GM21825 (cell line): ENCODE data around the gene EFNB1.

Experiments
- ATAC-seq: cut with Tn5 transposase; IDR thresholded peaks from one replicate; pipeline ENCODE4 v1.9.1; 2021; ENCODE audit warnings: mild to moderate bottlenecking, moderate library complexity; ENCODE audit not compliant: unreplicated experiment

Gene EFNB1

DNA sequence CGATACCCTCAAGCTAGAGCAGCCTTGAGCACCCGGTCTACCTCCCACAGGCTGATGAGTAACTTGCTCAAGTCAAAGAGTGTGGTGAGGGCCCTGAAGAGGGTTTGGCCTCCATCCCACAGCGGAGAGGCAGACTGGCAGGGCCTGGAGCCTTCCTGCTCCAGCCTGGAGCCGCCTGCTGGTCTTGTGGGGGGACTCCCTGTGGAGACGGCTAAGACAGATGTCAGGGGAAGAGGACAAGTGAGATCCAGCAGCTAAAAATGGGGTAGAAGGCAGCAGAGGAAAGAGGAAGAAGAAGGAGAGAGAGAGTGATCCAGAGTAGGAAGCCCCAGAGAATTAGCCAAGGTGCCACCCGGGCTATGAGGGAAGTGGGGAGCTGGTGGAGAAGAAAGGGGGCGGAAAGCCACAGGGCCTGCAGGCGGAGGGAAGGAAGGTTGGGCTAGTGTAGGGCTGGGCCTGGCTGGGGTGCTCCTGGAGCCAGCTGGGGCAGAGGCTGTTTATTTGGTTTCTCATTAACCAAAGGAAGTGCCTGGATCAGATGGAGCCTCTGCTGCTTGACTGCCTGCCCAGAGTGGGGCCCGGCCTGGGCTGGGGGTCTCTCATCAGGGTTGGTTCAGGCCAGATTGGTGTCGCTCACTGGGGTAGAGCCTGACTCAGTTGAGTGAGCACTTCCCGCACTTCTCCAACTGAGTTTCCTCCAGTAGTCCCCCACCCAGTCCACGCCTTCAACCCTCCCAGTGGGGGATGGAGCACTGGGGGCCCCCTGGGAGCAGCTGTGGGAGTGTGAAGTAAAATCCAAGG lies 14.2 kb downstream of the EFNB1 start:
- ATAC-seq, result no peak

DNA sequence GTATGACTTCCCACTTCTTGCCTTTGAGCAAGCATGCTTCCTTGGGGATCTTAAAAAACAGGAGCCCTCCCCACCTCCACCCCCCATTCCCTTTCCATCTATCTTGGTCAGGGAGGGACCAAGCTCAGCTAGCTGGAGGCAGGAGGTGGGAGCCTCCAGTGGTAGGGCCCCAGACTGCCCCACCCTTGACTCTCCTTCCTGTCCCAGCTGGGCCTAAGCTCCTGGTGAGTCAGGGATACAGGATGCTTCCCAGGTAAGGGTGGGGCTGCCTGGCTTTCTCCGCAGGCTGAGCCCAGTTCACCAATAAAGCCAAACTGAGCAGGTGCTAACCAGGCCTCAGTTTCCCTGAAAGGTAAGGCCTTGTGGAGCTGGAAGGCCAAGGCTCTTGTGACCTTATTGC lies 15.2 kb downstream of the EFNB1 start:
- no peak for ATAC-seq

GRCh38 chrX:68844581-68844980 lies 15.8 kb downstream of the EFNB1 start:
- ATAC-seq, result no peak

- ATAC-seq, result no peak
Measured at GRCh38 chrX:68846536-68846935, 17.7 kb downstream of the EFNB1 start.

- no peak for ATAC-seq
Measured at GRCh38 chrX:68847172-68847571, 18.4 kb downstream of the EFNB1 start.

DNA sequence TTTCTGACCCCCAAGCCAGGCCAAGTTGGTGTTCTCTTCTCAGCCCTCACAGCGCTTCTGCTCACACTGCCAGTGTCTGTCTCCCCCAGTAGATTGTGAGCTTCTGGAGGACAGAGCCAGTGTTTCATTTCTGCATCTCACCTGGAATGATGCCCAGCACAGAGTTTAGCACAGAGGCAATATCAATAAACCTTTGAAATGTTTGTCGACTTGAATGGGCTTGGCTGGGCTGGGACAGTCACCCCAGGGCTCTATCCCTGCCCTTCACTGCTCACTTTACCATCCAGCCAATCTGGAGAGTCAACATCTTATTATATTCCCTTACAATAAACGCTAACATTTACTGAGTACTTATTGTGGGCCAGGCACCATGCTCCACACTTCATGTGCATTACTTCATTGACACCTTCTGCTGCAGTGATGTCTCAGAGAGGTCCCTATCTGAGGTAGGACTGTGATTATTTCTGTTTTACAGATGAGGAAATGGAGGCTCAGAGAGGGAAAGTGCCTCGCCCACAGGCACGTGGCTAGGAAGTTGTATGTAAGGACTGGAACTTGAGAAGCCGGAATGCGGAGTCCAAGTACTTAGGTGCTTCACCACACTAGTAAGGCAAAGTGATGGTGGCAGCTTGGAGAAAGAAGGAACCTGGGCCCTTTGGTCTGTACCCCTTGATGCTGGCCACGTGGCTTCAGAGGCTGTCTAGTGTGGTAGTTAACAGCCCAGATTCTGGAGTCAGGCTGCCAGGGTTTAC lies 19.5 kb downstream of the EFNB1 start:
- no peak for ATAC-seq

- no peak for ATAC-seq
Measured at GRCh38 chrX:68851082-68851481, 22.3 kb downstream of the EFNB1 start.

DNA sequence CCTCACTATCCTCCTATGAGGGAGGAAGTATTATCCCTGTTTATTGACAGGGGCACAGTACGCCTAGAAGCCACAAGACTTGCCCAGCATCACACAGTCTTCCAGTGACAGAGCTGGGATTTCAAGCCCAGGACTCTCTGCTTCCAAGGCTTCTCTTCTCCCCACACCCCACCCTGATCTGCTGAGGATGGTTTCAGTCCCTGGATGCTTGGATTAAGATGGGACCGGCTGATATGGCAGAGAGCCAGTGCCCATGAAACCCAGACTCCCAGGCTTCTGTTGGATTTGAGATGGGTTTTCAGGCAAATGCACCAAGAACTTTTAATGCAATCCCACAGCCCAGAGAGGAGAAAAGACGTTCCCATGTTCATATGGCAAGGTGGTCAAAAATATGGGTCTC lies 23.2 kb downstream of the EFNB1 start:
- ATAC-seq, result no peak

GRCh38 chrX:68853665-68854251 lies 24.9 kb downstream of the EFNB1 start:
- no peak for ATAC-seq

DNA sequence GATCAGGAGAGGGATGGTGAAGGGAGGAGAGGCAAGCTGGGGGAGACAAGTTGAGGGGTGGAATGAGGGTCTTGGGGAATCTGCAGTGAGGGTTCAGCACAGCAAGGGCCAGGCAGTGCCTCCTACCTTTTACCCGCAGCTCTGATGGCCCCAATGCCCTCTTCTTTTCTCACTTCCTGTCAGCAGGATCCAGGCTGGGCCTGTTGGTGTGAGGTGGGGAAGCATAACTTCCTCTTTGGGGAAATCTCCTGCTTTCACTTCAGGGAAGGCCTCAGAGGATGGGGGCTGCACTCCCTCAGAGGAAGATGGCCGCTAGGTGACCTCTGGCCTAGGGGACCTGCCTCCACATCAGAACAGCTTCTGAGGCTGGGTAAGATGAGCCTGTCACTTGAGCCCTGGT lies 36.5 kb downstream of the EFNB1 start:
- no peak for ATAC-seq

DNA sequence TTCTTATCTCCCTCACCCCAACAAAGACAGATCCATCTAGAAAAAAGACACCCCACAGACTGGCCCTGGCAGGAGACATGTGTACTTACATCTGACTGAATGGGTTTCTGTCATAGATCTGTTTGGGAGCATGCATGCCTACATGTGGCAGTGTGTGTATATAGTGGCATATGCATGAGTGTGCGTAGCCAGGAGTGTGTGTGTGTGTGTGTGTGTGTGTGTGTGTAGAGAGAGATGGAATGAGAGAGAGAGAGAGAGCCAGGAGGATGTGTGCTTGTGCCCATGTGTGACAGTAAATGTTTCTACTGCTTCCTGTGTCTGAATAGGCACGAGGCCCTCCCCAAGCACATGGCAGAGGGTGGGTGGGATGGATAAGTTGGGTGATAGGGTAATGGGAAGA lies 37.1 kb downstream of the EFNB1 start:
- no peak for ATAC-seq

- ATAC-seq, result no peak
Measured at GRCh38 chrX:68867458-68868112, 38.8 kb downstream of the EFNB1 start.

DNA sequence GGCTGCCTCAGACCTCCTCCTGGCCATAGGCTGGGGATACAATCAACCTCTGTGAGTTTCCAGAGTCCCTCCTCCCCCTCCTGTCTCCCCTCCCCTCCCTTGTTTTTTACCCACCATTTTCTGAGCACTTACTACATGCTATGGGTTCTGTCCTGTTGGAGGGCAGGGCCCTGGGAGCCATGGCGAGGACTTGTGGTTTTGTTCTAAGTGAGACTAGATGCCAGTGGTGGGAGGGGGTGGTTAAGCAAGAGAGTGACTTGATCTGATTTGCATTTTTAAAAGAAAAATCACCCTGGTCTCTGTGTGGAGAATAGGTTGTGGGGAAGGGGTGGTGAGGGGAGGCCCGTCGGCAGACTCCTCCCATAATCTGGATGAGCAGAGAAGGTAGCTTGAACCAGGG lies 39.5 kb downstream of the EFNB1 start:
- ATAC-seq, result no peak

GRCh38 chrX:68868902-68869800 lies 40.3 kb downstream of the EFNB1 start:
- no peak for ATAC-seq

GRCh38 chrX:68870357-68870756 lies 41.5 kb downstream of the EFNB1 start:
- no peak for ATAC-seq

DNA sequence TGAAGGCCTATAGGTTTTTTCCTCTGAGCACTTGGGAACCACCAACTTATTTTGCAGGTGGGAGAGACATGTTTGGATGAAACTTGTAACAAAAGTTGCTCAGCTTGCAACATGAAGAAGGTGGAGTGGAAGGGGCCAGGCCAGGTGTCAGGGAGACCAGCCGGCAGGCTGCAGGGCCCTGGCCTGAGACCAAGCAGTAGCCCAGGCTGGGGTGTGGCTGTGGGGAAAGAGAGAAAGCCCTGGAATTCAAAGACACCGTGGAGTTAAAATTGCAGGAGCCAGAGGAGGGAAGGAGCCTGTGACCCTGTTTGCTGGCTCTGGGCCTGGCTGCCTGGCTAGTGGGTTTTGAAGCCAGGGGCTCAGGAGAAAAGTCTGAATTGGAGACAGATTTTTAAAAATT lies 43.4 kb downstream of the EFNB1 start:
- ATAC-seq, result no peak

- no peak for ATAC-seq
Measured at GRCh38 chrX:68874076-68874475, 45.3 kb downstream of the EFNB1 start.

DNA sequence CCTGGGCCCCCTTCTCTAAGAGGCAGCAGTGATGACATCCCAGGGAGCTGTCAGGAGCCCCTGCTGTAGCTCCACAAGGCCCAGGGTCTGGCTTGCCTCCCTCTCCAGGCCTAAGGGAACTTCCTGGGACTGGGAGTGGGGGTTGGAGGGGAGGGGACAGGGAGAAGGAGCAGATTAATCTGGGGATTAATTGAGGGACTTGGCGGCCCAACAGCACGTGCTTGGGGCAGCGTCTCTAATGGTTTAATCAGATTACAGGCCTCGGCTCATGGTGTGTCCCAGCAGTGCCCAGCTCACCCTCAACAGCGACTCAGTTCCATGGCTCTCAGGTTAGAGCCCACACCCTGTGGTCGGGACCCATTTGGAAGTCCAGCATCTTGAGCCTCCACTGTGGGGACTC lies 47.9 kb downstream of the EFNB1 start:
- no peak for ATAC-seq

DNA sequence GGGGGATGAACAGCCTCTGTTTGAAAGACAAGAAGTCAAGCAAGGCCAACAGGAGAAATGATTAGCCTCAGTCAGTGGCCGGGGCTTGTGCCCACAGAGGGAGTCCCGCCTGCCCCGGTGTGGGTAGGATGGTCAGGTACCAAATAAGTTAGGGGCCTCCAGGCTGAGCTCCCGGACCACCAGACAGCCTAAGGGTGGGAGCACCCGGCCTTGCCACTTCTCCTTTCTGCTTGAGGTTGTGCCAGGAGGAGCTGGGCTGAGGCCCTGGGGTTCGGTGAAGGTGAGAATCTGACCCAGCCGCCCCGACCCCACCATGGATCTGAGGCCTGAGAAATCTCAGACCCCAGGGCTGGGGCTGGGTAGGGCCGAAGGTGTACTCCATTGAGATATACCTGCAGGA lies 48.8 kb downstream of the EFNB1 start:
- ATAC-seq, result no peak

DNA sequence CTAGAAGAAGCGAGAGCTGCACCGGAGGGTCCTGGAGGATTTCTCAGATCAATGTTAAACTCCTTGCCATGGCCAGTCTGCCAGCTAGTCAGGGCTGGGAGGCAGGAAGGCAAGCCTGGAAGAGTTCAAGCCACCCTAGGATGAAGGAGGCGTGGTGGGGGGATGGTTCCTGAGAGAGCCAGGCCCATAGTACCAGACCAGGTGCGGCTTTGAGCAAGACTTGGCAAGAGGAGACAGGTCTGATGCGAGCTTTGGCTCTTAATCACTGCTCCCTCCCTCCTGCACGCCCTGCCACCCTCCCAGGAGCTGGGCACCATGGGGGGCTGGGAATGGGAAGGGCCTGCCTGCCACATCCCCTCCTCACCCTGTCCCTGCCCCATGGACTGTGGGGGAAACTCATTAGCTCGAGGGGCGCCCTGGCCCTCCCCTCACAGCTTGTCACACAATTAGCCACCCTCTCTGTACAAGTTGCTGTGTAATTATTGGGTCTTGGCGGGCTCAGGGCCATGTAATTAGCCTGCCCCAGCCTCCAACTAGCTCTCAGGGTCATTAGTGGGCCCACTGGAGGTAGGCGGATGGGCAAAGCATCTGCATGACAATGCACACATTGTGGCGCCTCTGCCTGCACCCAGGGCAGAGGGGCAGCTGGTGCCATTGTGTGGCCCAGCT lies 50.3 kb downstream of the EFNB1 start:
- no peak for ATAC-seq
